Activated CD8-positive, alpha-beta memory T cell treated with anti-CD3 and anti-CD28 coated beads, Interleukin-2, amount 50 U/mL, for 48 hours (primary cell): ENCODE results near the gene RAB40A.
"Not testable (repeated sequence)": the region's sequence is repeated elsewhere in the genome, so short reads cannot be mapped to it uniquely, and the experiment has no call there.

ENCODE experiments used
- DNase-seq: peaks from one replicate; pipeline ENCODE4 v3.0.0-alpha.2; 2020

Gene RAB40A

GRCh38 chrX:103460001-103460755, 59.1 kb downstream of the RAB40A start:
- DNase-seq: not testable (repeated sequence)

GRCh38 chrX:103453655-103454054, 65.6 kb downstream of the RAB40A start:
- no peak for DNase-seq
